C4-2B (cell line): ENCODE results near the gene DNM3.

Experiments used
- ZFX ChIP-seq: fragments of 450-650 bp; IDR thresholded peaks from 2 replicates; pipeline ENCODE4 v1.6.1; 2017
- TF ChIP-seq, protein P1 (sequence below): fragments of 450-650 bp; conservative IDR thresholded peaks from 2 replicates; pipeline ENCODE4 v1.5.1; 2017; ENCODE audit warnings: mild to moderate bottlenecking

GRCh38 chr1:172184506-172185191 is 343.4 kb downstream of the DNM3 start:
- TF ChIP-seq ZFX: no peak
- TF ChIP-seq, protein P1, sequence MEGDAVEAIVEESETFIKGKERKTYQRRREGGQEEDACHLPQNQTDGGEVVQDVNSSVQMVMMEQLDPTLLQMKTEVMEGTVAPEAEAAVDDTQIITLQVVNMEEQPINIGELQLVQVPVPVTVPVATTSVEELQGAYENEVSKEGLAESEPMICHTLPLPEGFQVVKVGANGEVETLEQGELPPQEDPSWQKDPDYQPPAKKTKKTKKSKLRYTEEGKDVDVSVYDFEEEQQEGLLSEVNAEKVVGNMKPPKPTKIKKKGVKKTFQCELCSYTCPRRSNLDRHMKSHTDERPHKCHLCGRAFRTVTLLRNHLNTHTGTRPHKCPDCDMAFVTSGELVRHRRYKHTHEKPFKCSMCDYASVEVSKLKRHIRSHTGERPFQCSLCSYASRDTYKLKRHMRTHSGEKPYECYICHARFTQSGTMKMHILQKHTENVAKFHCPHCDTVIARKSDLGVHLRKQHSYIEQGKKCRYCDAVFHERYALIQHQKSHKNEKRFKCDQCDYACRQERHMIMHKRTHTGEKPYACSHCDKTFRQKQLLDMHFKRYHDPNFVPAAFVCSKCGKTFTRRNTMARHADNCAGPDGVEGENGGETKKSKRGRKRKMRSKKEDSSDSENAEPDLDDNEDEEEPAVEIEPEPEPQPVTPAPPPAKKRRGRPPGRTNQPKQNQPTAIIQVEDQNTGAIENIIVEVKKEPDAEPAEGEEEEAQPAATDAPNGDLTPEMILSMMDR: no peak
